AG04449 (cell line): ENCODE measurements around the gene ROS1.

Source experiments
- CTCF ChIA-PET: fragments of 350-600 bp; formaldehyde crosslinking; extraction: SDS; loops from one replicate; lab custom pipeline; 2021; ENCODE audit warnings: antibody characterized with exemption; lab: Yijun Ruan, JAX
- POLR2A ChIA-PET: fragments of 400-600, 350-600 bp; formaldehyde crosslinking; extraction: SDS; loops from one replicate; lab custom pipeline; 2020; ENCODE audit warnings: antibody characterized with exemption, inconsistent platforms; lab: Yijun Ruan, JAX
- DNase-seq: peaks from one replicate; pipeline ENCODE4 v3.0.0-alpha.2; 2010; ENCODE audit warnings: low read depth, low spot score
- H3K4me3 ChIP-seq: 2 replicates; pipeline ENCODE4 v1.5.1; 2011; ENCODE audit warnings: low read depth, mild to moderate bottlenecking, control low read depth, low read length
- CTCF ChIP-seq: IDR thresholded peaks from one replicate; pipeline ENCODE4 v1.5.1; 2011; ENCODE audit warnings: mild to moderate bottlenecking, moderate library complexity, low read length, control low read depth, inconsistent platforms; ENCODE audit not compliant: insufficient read depth; ENCODE audit errors: missing control alignments

ROS1 gene

GRCh38 chr6:117266257-117267053 lies 159.3 kb downstream of the ROS1 start:
- no peak overlapping the region for H3K4me3 ChIP-seq
- POLR2A ChIA-PET = no interaction called here
- CTCF ChIA-PET = no interaction called here

DNA sequence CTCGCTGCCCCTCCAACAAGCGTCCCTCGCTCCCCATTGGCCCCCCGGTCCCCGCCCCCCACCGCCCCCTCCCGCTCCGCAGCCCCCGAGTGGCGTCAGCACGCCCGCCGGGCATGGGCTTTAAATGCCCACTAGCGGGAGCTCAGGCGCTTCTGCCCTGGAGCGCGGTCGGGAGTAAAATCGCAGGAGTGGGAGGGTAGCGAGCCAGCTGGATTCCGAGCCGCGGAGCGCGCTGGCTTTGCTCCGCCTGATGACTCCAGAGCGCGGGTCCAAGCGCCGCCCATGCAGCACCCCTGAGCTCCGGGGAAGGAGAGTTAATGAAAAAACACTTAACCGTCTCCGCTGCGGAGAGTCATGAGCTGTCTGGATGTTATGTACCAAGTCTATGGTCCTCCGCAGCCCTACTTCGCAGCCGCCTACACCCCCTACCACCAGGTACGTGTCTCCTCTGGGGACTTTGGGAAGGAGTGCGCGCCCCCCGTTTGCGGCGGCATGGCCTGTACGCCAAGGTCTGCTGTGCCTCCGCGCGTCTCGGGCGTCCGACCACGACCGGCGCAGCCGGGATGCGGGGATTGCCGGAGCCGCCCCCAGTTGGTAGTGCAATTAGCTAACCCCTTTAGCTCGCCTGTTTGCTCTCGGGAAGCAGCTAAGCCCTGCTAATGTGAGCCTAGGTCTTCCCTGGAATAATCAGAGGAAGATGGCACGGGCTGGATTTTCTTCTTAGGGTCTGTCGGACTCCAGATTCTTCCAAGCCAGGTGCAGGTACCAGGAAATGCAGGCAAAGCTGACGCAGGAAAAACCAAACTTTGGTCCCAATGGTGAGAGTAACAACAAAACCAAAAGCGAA lies 160.1 kb downstream of the ROS1 start, which contains the start of gene VGLL2:
Gene VGLL2, plus strand, starts transcription at position 149 of the 847 bp plus-strand sequence. Its CDS starts 206 bp downstream, at position 355.
- CTCF ChIA-PET = no interaction called here
- POLR2A ChIA-PET = no interaction called here
- H3K4me3 ChIP-seq = peak within 1 kb of the TSS; percentile 46
- peak; percentile 26 for TF ChIP-seq CTCF
- no peak for DNase-seq

More at GRCh38 chr6:117266257-117267053, 159.3 kb downstream of the ROS1 start:
- no peak for DNase-seq
- TF ChIP-seq CTCF = no peak

DNA sequence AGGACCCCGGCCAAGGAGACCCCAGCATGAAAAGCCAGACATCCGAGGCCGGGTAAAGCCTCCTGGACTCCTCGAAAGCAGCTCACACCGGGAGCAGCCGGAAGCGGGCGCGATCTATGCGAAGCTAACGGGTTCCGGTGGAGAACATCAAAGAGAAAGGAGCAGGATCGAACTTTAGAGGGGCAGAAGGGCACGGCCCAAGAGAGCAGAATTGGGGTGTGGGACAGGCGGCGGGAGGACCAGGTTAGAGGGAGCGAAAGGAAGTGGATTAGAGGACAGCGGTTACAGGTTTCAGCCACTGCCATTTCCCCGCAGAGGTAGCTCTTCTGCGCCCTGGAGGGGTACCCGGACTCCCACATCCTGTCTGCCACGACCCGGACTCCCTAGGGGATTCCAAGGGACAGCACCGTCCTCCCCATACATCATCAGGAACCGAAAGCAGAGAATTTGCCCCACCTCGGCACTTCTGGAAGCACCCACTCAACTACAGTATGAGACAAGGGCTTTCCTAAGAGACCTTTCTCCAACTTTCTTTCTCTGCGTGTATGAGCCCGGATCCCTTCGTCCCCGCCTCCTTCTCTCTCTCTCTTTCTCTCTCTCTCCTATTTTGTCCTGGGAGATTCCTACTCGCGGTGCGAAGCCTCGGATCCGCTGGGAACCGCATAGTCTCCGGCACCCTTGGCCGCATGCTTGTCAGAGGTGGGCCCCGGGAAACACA lies 160.9 kb downstream of the ROS1 start:
- no peak for TF ChIP-seq CTCF
- H3K4me3 ChIP-seq = peak overlapping the region; percentile 46
- ChIA-PET CTCF (no interaction called here), POLR2A (no interaction called here)
- no peak for DNase-seq

DNA sequence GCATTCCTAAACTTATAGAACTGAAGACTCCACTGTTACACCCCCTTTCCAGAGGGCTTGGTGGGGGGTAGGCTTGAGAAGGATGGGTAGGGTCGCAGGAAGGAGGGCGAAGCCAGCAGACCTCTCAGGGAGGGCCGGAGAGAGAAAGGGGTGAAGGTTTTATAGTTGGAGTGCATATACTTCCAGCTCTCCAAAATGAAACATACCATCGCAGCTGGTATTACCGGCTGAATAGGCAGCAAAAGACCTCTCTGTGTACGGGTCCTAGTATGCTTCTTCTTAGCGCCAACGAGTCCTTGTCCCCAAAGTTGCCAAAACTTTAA lies 161.4 kb downstream of the ROS1 start:
- ChIA-PET CTCF (no interaction called here), POLR2A (no interaction called here)
- DNase-seq = no peak
- H3K4me3 ChIP-seq = peak overlapping the region; percentile 46
- no peak for TF ChIP-seq CTCF

- CTCF ChIA-PET = no interaction called here
Observed at GRCh38 chr6:117263353-117263927, 162.3 kb downstream of the ROS1 start.

More at GRCh38 chr6:117263353-117263927, 162.3 kb downstream of the ROS1 start:
- no peak for DNase-seq
- POLR2A ChIA-PET = no interaction called here
- no peak overlapping the region for H3K4me3 ChIP-seq
- no peak for TF ChIP-seq CTCF
